Hematopoietic multipotent progenitor cell treated with erythropoietin and hydrocortisone succinate and interleukin-3 and kit ligand, for 8 days (in vitro differentiated cells): ENCODE data around the gene EVX1.

Experiments
- DNase-seq: peaks from one replicate; pipeline ENCODE4 v3.0.0-alpha.2; 2015

EVX1 gene

GRCh38 chr7:27250557-27251070 lies 8.0 kb downstream of the EVX1 start:
- DNase-seq, result no peak

DNA sequence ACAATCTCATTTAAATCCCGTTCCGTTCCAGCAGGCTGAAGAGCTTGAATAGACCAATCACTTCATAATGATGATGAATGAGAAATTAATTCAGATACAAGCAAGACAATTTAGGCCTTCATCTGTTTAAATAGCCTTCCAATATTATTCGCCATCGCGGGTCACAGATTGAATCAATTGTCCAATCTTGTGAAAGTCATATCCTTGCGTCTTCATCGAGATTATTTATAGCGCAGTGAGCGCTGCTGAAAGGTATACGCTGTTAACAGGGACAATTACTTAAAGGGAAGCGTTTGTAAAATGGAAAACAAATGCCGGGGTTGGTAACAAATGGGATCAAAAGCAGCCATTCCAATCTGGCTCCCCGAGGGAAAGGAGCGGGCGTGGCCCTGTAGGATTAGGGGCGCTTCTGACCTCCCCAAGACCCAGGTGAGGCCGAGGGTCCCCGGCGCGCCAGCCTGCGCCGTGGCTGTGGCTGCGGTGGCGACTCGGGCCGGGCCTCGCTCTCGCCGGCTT lies 8.6 kb downstream of the EVX1 start:
- no peak for DNase-seq

DNA sequence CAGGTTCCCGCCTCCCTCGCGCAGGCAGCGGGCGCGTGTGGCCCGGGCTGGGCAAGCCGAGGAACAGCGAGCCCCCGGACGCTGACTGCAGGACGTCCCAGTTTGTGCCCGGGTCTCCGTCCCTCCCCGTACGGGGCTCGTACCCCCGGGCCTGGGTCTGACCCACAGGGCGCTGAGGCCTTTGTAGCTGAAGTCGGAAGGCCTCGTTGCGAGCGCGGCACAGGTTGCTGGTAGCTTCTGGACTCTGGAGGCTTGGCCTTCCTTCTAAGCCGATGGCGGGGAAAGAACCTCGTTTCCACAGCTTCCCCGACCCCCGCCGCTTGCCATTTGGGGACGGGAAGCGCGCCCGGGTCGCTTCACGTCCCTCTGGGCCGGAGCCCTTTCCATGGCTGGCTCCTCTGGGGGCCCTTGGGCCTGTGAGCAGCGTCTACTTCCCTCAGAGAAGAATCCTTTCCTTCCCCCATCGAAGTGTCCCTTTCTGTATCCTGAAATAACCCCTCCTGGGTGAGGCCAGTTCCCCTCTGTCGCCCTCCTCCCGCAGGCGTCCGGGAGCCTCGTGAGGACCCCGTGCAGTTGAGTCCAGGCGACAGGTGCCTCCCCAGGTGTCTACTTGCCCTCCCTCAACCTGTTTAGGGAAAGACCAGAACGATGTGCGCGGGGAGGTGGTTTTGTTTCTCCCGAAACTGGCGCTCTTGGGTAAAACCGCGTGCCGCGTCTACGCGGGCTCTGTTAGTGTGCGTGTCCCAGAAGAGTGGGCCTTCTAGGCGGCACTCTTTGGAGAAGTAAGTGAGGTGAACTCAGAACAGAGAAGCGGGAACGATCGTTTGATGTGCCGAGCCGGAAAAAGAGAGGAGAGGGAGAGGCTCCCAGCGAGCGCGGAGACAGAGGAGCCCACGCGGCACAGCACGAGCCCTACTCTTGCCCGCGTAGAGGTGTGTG lies 9.3 kb downstream of the EVX1 start:
- DNase-seq, result no peak

GRCh38 chr7:27254625-27255024 lies 12.0 kb downstream of the EVX1 start:
- DNase-seq, result no peak

- no peak for DNase-seq
Observed at GRCh38 chr7:27260211-27260610, 17.6 kb downstream of the EVX1 start.

- no peak for DNase-seq
Observed at GRCh38 chr7:27262121-27262520, 19.5 kb downstream of the EVX1 start.

DNA sequence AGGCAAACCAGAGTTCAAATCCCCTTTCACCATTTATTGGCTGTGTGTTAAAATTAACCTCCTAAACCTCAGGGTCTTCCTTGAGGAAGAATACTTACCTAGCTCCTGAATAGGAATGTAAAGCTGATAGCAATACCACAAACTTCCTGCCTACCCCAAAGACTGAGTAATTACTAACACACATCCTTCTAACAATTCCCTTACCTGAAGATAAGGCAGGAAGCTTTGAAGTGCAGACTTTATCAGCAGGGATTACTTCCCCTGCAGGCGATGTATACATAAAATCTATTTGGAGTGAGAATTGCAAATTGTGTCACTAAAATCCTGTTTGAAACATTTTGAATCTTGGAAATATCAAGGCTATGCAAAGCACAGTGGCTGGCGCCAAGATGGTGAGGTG lies 21.2 kb downstream of the EVX1 start:
- DNase-seq, result no peak

- DNase-seq, result no peak
Observed at GRCh38 chr7:27269455-27269854, 26.9 kb downstream of the EVX1 start.

- no peak for DNase-seq
Observed at GRCh38 chr7:27271384-27271783, 28.8 kb downstream of the EVX1 start.

GRCh38 chr7:27277628-27278027 lies 35.0 kb downstream of the EVX1 start:
- no peak for DNase-seq

- no peak for DNase-seq
Observed at GRCh38 chr7:27283558-27283957, 41.0 kb downstream of the EVX1 start.

GRCh38 chr7:27295236-27295635 lies 52.6 kb downstream of the EVX1 start:
- no peak for DNase-seq

GRCh38 chr7:27297356-27297755 lies 54.8 kb downstream of the EVX1 start:
- no peak for DNase-seq
